CD4-positive, alpha-beta T cell treated with Interleukin-10 for 1 hour (primary cell): Measurements from ENCODE around the gene C1QTNF6.

ENCODE experiments used
- DNase-seq: peaks from one replicate; pipeline ENCODE4 v3.0.0-alpha.2; 2020

C1QTNF6 gene

DNA sequence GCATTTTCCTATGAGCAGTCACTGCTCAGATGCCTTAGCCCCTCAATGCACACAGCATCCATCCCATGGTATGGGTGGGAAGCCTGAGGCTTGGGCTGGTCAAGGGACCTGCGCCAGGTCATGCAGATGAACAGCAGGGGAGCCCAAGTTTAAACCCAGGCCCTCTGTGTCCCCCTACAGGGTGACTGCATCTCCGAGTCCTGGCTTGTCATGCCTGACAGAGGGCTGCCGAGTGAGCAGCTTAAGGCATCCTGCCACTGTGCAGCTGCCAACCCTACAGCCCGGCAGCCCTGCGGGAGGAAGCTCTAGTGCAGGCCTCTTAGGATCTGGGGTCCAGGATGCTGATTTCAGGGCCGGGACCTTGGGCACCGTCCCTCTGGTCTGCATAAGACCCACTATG lies 48.3 kb downstream of the C1QTNF6 start:
- no peak for DNase-seq

DNA sequence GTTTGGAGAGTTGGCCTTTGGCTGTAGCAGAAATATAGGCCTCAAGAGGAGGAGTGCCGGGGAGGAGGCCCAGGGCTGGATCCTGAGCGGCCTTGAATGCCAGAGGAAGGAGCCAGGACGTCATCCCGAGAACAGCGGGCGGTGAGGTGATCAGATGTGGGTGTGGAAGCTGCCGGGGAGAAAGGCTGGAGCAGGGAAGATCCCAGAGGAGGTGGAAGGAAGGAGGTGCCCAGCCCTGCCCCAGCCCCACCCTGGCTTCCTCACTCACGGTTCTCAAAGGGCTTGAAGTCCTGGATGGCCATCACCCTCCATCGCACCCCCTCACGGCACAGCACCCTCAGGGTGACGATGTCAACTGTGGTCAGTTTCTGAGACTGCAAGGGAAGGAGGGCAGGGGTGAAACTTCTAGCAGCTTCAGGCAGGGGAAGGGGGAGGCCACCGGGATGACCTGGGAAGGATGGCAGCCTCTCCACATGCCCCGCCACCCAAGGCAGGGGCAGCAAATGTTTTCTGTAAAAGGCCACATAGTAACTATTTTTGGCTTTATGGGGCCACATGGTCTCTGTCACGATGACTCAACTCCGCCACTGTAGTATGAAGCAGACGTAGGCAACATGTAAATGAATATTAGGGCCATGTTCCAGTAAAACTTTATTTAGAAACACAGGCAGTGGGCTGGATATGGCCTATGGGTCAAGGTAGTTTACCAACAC lies 49.0 kb downstream of the C1QTNF6 start:
- no peak for DNase-seq

DNA sequence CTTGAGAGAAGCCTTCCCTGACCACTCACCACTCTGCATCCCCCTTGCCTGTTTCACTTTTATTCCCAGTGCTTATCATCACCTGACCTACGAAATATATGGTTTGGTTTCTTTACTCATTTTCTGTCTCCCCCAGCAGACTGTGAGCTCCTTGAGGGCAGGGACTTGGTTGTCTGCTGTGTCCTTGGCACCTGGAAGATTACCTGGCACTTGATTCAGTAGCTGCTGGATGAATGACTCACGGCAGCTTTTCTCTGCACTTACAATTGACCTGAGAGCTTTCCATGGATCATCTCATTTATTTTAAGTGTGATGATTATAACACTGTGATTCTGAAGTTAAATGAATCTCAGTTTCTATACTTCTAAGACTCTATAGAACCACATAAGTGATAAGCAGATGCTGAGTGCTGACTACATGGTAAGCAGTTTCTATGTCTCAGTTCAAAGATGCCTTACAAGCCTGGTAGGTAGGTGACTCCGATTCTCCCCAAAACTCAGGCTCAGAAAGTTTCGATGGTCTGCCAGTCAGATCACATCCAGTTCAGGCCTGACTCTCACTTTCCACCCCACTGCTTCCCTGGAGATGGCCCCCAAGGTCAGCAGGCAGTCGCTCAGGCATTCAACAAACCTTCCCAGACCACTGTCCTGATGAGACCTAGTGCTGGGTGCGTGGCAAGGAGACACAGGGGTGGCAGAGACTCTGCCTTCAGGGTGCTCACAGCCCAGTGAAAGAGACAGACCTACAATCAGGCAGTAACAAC lies 50.0 kb downstream of the C1QTNF6 start:
- no peak for DNase-seq

DNA sequence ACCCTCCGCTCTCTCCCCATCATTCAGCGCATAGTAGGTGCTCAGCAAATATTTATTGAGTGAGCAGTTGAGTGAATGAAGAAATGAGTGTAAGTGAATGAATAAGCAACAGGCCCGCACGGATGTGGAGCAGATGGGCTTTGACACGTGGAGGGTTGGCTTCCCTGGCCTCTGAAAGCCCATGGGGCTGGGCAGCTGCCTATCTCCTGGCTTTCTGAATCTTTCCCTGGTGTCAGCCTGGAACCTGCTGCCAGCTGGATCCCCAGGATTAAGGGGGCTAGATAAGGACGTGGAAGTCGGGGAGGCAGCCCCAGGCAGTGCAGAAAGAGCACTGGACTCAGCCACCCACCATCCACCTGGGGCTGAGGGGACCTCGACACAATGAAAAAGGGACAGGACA lies 50.9 kb downstream of the C1QTNF6 start:
- no peak for DNase-seq

DNA sequence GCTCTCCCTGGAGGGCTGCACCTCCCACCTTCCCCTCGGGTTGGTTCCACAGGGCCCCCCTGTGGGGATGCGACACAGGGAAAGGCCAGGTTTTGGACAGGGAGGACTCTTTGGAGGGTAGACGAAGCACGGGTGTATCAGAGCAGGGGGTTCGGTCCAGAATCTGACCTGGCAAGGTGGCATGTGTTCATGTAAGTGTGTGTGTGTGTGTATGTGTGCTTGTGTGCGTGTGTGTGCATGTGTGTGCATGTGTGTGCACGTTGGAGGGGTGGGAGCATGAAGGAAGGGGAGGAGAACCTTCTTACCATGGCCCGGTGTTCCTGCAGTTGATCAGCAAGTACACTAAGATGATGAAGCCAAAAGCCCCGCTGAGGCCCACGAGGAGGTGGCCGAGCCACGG lies 53.0 kb downstream of the C1QTNF6 start:
- no peak for DNase-seq

DNA sequence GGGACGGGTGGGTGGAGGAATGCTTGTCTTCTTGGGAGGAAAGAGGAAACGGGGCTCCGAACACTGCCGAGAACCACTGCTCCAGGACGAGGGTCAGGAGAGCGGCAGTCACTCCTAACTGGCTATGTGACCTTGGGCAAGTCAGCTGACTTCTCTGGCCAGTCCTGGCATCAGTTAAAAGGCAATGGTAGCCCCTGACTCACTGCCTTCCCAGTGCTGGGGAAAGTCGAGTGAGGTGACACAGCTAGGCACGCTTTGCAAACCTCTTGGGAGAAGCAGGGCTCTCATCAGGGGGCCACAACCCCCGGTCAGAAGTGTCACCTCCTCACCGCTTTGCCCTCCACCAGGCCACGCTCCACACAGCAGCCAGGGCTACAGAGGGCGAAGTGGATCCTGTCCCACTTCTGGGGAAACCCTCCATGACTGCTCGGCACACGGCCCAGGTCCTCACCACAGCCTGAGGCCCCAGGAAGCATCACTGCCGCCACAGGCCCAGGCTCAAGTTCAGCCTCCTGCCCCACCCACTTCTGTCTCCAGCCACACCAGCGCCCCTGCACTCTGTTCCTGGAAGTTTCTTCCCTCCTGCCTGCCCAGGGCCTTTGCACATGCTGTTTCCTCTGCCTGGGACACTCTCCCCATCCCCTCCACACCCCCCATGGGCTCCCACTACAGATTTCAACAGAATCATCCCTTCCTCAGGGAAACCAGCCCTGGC lies 54.6 kb downstream of the C1QTNF6 start:
- DNase-seq = no peak

DNA sequence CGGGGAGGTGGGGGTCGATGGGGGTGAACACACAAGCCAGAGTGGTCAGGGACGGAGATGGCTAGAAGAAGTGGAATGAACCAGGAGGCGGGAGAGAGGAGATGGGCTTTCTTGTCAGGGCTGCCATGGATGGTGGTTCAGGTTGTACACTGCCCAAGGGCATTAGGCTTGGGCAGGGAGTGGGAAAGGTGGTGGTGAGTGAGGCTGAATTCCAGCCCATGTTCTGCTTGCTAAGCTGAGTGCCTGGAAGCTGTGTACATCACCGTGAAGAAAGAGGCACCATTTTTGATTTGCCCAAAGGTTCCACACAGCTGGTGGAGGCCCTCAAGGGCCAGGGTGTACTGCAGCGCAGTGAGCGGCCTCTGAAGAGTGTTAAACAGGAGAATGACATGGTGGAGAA lies 55.3 kb downstream of the C1QTNF6 start:
- DNase-seq = no peak
